ENCODE data around the gene CACNA1H.
"Not testable (repeated sequence)": the region's sequence is repeated elsewhere in the genome, so short reads cannot be mapped to it uniquely, and the experiment has no call there.

The CACNA1H gene

DNA sequence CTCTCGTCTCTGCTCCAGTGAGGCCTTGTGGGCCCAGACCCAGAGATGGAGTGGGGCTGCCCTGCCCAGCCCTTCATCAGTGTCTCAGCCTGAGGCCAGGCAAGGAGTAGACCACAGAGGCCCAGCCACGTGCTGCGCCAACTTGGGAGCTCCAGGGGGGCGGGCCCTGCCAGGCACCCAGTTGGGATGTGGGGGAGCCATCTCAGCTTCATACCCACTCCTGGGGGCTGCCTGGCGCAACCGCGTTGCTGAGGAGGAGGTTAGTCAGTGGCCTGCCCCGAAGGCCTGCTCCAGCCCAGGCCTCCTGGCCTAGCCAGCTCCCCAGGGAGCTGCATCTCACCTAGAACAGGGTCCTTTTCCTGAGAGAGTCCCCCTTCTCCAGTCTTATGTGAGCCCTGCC lies 60.3 kb downstream of the CACNA1H start:
- no peak for DNase-seq (ENCODE audit: low read depth)

GRCh38 chr16:1213796-1214372 lies 61.0 kb downstream of the CACNA1H start:
- DNase-seq (ENCODE audit: low read depth): no peak

GRCh38 chr16:1214719-1215118 lies 61.8 kb downstream of the CACNA1H start:
- DNase-seq (ENCODE audit: low read depth): no peak

DNA sequence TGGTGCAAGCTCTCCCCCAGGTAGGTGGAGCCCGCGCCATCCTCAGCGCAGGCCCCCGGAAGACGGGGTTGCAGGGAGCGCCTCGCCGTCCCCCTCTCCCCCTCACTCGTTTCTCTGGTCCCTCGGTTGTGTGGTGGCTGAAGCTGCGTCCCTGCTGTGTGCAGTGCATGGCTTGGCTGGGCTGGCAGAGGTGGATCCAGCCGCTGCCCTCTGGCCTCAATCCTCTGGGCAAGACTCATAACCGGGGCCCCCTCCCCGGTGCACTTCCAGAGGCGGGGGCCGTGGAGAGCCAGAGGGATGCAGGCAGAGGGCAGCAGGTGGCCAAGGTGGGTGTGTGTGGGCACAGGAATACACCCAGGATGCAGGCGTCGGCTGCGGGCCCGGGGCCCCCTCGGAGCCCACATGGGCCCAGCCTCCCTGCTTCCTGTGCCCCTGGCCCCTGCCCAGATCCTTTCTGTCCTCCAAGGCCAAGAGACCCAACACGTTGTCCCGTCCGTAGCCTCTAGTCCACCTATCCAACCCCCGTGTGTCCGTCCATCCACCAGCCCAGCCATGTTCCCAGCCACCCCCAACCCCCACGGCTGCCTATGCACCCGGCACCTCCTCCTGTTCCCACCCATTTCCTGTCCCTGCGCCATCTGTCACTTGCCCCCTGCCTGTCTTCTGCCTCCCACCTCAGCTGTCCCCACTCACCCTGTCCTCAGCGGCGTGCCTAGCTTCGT lies 62.8 kb downstream of the CACNA1H start:
- no peak for DNase-seq (ENCODE audit: low read depth)

DNA sequence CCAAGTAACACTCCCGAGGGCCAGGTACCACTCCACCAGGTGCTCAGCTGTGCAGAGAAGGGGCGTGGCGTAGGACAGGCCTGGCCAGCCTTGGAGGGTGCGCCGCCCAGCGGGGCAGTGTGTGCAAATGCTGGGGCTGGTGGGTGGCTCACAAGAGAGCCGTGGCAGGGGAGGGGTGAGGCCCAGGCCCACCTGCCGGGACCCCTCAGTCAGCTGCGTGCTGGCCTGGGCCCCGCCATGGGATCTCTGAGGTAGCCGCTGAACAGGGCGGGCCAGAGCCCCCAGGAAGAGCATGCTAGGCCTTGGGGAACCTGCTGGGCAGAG lies 63.4 kb downstream of the CACNA1H start:
- DNase-seq (ENCODE audit: low read depth): no peak

- DNase-seq (ENCODE audit: low read depth): no peak
These were observed 63.9 kb downstream of the CACNA1H start for GRCh38 chr16:1216681-1217400.

- DNase-seq (ENCODE audit: low read depth): no peak
These were observed 64.6 kb downstream of the CACNA1H start for GRCh38 chr16:1217526-1217925.

- DNase-seq (ENCODE audit: low read depth): no peak
These were observed 65.4 kb downstream of the CACNA1H start for GRCh38 chr16:1218061-1218929.

- DNase-seq (ENCODE audit: low read depth): no peak
These were observed 66.2 kb downstream of the CACNA1H start for GRCh38 chr16:1218930-1219611.

- DNase-seq (ENCODE audit: low read depth): no peak
These were observed 67.3 kb downstream of the CACNA1H start for GRCh38 chr16:1220098-1220728.

GRCh38 chr16:1220841-1221627 lies 68.1 kb downstream of the CACNA1H start:
- no peak for DNase-seq (ENCODE audit: low read depth)

GRCh38 chr16:1221628-1222552 lies 69.0 kb downstream of the CACNA1H start:
- DNase-seq (ENCODE audit: low read depth): no peak

- no peak for DNase-seq (ENCODE audit: low read depth)
These were observed 69.8 kb downstream of the CACNA1H start for GRCh38 chr16:1222553-1223354.

DNA sequence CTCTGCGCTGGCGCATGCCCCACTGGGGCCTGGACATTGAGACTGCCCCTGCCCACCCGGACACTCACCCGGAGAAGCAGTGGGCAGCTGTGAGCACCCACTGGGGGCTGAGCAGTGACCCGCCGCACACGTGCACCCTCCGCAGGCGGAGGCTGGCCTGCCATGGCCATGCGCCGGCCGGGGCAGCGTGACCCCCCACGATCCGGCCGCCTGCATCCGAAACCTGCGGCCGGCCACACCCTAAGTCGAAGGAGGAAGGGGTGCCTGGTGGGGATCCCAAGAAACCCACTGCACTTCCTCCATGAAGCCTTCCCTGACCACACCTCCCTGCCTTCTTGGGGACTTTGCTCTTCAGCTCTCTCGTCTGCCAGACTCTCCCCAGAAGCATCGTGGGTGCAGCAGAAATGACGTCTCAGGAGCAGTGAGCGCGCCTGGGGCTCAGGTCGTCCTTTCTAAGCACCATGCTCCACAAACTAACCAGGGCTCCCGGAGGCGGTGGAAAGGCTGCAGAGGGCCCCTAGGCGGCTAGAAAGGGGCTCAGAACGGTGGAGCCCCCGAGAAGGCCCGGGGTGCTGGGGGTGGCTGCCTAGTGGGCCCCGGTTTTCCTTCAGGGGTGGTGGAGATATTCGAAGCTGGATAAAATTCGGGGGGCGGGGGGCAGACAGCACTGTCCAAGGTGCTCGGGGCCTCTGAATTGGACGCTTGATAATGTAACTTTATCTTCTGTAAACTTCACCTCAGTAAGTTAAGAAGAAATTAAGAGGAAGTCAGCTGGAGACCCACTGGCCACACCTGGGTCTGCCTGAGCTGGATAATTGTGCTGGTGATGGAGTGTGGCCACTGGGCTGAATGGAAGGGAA lies 70.7 kb downstream of the CACNA1H start:
- DNase-seq (ENCODE audit: low read depth): no peak

- no peak for DNase-seq (ENCODE audit: low read depth)
These were observed 71.7 kb downstream of the CACNA1H start for GRCh38 chr16:1224558-1224957.

- no peak for DNase-seq (ENCODE audit: low read depth)
These were observed 72.1 kb downstream of the CACNA1H start, which contains the start of gene TPSG1 for GRCh38 chr16:1225051-1225451. Gene TPSG1, minus strand, starts transcription at chr16:1225268. Its CDS starts 16 bp downstream, at chr16:1225252.

DNA sequence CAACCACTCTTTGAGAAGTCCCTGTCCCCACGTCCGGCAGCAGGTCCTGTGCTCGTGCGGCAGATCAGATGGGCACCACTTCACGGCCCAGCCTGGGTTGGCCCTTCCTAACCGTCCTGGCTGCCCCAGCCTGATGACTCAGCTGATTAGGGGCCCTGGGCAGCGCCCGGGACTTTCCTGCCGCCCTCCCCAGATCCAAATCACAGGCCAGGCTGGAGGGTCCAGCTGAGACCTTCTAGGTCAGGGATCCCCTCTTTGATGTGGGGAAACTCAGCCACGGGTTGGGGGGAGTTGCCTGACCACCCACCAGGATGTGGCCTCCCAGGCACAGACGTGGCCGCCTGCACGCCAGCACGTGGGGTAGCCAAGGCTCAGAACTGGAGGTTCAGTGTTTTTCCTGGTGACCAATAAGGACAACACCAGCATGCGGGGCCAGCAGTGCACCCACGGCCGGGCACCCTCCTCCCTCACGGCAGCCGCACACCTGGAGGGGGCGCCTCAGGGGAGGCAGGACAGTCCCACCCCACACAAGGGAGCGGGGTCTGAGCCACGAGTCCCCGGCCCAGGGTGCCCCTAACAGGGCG lies 72.9 kb downstream of the CACNA1H start:
- not testable (repeated sequence) for DNase-seq (ENCODE audit: low read depth)

Measured in activated T-helper 1 cell treated with Interleukin-2 at 50 U/mL for 16 hours (primary cell).